Hepatocyte (in vitro differentiated cells): ENCODE data around the gene BCAP31.

Experiments
- CTCF ChIP-seq: fragments of 200-600 bp; sonication (generic); IDR thresholded peaks from 2 replicates; pipeline ENCODE4 v1.5.1; 2016; ENCODE audit warnings: antibody characterized with exemption, mild to moderate bottlenecking; ENCODE audit not compliant: poor library complexity
- EZH2 ChIP-seq: fragments of 200-600 bp; sonication (generic); IDR thresholded peaks from 2 replicates; pipeline ENCODE4 v1.6.1; 2016; ENCODE audit warnings: antibody characterized with exemption, mild to moderate bottlenecking, borderline replicate concordance

DNA sequence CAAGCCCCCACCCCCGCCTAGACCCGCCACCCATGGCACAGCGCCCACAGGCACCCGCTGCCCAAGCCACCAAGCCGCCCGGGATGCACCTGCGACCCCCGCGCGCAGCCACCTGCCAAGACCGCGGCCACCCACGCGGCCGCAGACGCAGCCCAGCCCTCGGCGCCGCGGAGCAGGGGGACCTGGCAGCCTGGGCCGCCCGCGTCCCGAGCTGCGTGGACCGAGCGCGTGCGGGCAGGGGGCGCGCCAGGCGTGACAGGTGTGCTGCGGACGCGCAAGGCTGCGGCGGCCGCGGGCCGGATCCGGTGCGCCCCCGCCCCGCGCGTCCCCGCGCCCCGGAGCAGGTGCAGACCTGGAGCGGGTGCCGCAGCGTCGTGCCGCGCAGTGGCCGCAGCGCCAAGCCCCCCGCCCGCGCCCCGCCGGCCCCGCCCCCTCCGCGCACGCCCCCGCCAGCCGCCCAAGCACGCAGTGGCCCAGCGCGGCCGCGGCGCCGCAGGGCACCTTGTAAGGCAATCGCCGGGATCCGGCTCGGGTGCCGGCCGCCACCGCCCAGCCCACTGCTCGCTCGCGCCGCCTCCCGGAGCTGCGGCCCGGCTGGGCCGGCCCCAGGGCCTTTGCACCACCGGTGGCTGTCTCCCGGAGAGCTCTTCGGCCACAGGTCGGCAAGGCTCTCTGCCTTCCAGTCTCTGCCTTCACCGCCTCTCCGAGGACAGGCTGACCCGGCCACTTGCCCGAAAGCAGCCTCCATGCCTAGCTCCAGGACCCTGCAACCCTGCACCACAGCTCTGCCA, 50.6 kb downstream of the BCAP31 start, which contains the start of gene PNCK:
- TF ChIP-seq CTCF (no peak), EZH2 (no peak)
